HG03432 (cell line): Measurements from ENCODE around the gene NDUFB8.
"Not testable (repeated sequence)": the region's sequence is repeated elsewhere in the genome, so short reads cannot be mapped to it uniquely, and the experiment has no call there.

ENCODE experiments used
- ATAC-seq: cut with Tn5 transposase; IDR thresholded peaks from one replicate; pipeline ENCODE4 v1.9.1; 2021; ENCODE audit warnings: mild to moderate bottlenecking, moderate library complexity; ENCODE audit not compliant: unreplicated experiment

Gene NDUFB8

DNA sequence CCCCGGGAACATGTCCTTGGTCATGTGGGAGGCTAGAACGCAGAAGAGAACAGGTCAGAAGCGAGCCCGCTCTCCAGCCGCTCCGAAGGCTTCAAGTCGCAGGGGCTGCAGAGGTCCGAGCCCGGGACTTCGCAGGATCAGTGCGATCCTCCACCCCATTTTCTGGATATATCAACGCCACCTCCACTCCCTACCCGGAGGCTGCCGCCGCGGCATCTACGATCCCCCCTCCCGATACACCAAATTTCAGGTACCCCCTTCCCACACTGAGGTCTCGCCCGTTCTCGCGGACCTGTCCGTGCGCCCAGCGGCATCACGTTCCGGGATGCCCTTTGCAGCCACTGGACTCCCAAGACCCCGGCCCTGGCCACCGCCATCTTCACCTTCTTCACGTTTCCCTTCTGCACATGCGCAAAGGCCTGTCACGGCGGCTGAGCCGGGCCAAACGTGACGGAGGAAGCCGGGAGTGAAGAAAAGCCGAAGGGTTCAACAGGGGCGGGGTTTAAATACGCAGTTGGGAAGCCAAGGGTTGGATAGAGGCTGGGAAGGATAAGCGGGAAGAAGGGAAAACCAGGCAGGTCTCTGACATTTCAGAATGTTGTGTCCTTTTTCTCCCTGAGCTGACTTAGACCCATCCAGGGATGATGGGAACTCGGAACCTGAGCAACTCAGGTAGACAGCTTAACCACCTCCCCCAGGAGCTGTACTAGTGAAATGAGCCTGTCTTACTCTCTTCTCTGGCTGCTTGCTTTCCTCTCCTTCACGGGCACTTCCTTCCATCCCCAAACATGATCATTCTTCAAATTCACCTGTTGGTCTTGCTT is at the start of gene NDUFB8:
TSS of gene NDUFB8 (minus strand) at position 397 of the 824 bp plus-strand sequence. CDS start at position 377, 20 bp downstream.
- peak; percentile 76 for ATAC-seq

DNA sequence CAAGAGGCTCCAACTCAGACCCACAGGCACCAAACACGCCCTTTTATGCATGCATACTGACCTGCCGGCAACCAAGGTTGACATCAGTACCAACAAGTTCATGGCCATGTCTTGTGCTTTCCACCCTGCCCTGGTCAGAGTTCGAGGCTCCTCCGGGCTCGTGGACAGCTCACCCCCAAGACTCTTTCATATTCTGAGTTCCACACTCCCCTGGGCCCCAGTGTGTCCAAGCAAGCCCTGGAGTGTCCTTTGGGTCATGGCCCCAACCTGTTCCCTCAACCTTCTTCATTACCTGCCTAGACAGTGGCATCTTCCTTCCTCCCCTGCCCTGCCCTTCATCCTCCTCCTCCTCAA is 46.6 kb upstream of the NDUFB8 start:
- ATAC-seq, result no peak

DNA sequence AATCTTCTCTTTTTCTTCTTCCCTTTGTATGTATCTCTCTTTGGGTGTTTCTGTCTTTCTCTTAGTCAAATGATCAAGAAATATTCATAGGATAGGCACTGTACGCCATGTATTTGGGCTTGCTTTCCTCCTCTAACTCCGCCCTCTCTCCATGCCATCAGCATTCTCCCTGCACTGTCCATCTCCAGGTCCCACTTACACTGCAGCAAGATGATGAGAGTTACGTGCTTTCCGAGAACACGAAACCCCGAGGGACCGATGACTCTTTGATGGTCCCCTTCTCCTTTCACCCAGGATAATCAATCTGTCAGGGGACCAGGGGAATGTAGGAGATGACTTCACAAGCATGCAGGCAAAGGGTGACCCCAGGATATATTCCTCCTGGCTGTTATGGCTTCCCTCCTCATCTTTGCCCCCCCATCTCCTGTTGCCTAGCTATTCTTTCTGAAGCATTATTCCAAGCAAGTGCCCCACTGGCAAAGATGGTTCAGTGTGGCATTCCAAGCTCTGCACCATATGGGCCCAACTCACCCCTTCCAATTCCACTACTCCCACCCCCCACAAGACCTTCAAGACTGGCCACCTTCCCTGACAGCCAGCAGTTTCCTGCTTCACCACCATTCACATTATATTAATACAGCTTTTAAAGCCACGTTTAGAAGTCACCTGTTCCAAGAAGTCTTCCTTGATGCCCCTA is 46.1 kb upstream of the NDUFB8 start:
- ATAC-seq, result no peak

DNA sequence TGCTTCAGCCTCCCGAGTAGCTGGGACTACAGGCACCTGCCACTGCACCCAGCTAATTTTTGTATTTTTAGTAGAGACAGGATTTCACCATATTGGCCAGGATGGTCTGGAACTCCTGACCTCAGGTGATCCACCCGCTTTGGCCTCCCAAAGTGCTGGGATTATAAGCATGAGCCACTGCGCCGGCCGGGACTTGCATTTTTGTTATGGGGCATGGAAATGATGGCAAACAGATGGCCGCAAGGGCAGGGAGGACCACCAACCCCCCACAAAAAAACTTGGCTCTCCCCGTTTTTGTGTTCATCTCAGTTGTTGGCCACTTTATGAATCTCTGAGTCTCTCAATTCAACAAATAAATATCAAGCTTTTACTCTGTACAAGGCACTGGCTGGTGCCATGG is 45.5 kb upstream of the NDUFB8 start:
- not testable (repeated sequence) for ATAC-seq

- no peak for ATAC-seq
These were observed 41.6 kb upstream of the NDUFB8 start for GRCh38 chr10:100571084-100571856.

- no peak for ATAC-seq
These were observed 40.8 kb upstream of the NDUFB8 start for GRCh38 chr10:100570506-100570905.

DNA sequence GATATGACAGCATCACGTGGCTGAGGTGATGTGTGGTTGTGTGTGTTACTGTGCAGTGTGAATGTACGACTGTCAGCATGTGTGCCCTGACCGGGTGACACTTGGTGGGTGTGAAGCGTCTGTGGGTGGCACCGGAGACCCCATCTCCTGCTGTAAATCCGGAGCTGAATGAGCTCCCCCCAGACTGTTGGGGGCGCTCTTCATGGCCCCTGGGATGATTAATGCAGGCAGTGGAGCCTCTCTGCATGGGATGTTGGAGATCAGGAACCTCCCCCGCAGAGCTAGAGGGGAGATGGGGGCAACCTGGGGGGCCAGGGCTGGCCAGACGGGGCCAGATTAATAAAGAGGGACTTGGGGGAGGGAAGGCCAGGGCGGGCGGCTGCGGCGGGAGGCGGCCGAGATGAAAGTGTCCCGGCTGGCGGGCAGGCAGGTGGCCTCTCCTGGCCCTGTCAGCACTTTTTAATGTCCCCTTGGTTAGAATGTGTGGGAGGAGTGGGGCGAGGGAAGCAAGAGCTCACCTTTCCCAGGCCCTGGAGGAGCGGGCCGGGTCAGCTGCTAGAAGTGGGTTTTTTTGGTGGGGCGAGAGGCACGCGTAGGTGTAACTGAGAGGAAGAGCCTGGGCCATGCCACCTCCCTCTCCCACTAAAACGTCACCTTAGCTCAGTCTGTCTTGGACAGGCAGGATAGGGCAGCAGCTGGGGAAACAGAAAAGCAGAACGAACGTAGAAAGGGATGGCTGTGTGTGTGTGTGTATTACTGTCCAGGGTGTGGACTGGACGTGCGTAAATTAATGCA is 40.2 kb upstream of the NDUFB8 start:
- no peak for ATAC-seq

- no peak for ATAC-seq
These were observed 39.2 kb upstream of the NDUFB8 start for GRCh38 chr10:100568912-100569311.

DNA sequence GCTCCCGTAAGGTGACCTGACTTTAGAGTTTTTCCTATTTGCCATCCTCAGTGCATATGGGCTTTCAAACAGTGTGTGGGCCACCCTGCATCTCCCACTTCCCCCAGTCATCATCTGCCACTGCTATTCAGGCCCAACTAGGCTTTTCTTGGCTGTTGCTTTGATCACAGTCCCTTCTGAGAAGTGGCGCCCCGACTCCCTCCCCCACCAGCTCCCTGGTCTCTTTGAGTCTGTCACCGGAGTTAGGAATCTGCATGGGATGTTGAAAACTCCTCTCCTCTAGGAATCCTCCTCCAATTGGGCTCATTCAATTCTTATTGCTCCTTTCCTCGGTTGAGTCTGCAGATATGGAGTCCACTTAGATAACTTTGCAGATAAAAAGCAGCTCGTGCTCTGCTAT is 38.2 kb upstream of the NDUFB8 start:
- ATAC-seq, result no peak

DNA sequence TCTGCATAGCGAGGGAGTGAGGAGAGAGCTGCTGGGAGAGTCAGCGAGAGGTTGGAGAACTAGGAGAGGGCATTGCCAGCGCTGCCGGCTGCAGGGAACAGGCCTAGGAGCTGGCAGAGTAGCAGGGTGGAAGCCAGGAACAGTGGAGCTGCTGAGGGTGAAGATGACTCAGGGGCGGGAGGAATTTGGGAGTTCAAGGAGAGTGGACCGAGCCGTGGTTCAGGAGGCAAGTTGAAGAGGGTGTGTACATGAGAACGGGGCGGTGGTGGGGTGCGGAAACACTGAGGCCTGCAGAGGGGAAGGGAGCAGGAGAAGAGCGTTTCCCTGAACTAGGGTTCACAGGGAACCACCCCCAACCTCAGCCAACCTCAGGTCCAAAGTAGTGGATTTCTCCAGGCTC is 37.6 kb upstream of the NDUFB8 start:
- no peak for ATAC-seq

- no peak for ATAC-seq
These were observed 36.9 kb upstream of the NDUFB8 start for GRCh38 chr10:100566561-100566960.

- no peak for ATAC-seq
These were observed 35.7 kb upstream of the NDUFB8 start for GRCh38 chr10:100565206-100565985.

DNA sequence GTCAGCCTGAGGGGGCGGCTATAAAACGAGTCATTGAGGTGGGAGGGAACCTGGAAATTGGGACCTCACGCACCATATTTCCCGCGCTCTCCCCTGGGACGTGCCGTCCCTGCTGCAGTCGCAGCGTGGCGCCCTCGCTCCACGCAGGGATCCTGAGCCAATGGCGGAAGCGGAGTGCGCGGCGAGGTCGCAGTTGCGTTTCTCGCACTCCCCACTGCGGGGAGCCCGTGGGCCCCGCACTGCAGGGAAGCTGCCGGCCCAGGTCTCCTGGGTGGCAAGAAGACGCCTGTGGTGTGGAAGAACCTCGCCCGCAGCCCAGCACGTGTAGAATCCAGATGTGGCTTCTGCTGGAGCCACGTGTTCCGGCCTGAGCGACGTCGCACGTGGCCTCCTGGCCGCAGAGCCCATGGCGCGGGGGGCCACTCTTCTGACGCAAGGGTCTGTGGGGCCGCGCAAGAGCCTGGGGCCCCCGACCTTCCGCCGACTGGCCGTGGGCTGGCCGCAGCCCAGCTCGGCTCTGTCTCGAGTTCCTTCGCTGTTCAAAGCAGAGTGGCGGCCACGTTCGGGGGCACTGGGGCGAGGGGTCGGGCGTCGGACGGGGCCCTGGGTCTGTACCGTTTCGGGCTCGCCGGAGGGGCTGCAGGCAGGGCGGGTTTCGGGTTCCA is 32.5 kb upstream of the NDUFB8 start:
- peak; percentile 73 for ATAC-seq

GRCh38 chr10:100561005-100561404 is 31.3 kb upstream of the NDUFB8 start:
- ATAC-seq, result no peak

DNA sequence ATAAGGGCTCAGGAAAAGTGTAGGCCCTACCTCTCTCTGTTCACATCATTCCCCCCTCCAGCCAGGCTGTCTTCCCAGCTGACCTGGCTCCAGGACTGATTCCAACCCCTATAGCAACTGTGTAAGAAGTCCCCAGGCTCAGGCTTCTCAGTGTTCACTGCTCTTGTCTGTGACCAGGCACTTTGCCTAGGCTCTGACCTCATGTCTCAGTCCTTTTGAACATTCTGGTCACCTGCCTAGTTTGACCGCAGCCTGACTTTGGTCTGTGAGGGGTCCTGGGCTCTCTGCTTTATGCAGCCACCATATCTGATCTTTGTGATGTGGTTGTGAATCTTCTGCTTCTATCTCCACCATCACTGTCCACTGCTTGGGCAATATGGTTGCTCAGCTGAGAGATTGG is 30.6 kb upstream of the NDUFB8 start:
- no peak for ATAC-seq

DNA sequence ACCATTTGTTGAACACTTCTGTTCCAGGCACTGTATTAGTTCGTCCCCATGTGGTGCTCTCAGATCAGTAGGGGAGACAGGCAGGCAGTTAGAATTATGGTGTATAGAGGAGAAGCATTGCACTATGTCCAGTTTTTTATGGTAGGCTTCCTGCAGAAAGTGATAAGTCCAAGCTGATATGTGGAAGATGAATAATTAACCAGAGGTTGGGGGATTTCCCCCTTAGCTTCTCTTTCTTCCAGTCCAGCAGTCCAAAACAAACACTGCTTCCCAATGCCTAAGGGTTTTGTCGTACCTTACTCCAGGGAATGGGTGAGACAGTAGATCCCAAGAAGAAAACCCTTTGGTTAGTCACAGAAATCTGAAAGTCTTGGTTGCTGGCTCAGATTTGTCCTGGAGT is 25.2 kb upstream of the NDUFB8 start:
- ATAC-seq, result no peak

DNA sequence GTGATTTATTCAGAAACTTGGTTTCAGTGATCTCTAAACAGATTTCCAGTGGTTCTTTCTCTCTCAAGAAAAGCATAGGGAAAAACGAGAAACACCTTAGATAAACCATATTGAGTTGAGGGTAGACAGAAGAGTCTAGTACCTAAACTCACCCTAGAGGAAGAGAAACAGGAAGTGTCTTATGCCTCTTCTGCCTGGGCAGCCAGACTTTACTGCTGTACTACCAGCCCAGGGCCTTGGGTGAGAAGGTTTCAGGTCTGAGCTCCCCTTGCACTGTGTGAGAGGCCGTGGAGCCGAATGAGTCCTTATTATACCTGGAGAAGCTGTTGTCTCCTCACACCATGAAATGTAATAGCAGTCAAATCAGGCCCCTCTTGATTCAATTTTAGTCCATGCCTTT is 24.3 kb upstream of the NDUFB8 start:
- no peak for ATAC-seq

DNA sequence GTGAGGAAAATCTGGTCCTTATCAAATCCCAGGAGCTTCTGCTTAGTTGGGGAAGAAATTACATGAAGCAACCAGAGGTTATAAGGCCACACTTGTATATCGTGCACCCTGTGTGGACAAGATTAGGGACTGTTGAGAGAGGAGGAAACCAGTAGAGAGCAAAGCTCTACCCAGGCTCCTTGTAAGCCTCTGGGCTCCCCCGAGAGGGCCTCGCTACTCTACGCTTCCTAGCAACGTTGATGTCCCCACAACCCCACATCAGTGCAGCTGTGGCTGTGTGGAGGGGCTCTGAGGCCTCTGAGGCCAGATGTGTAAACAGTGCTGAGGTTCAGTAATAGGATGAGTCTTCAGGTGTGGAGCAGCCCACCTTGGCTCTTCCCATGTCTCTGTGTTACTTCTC is 22.1 kb upstream of the NDUFB8 start:
- ATAC-seq, result no peak

- ATAC-seq, result no peak
These were observed 21.5 kb upstream of the NDUFB8 start for GRCh38 chr10:100551196-100551595.

DNA sequence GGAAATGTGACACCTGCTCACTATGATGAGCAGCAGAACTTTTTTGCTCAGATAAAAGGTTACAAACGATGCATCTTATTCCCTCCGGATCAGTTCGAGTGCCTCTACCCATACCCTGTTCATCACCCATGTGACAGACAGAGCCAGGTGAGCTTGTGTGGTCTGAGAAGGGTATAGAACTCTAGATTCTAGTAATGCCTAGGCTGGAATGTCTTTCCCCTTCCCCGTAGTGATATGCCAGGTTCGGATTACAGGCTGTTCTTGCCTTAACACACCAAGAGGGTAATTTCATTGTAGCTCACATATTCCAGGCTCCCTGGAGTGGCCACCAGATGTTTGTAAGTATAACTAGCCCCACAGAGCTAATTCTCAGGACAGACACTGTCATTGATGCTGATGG is 15.3 kb upstream of the NDUFB8 start:
- ATAC-seq, result no peak
